GM06990 (cell line): ENCODE measurements around the gene TAS2R4.
"Not testable (repeated sequence)": the region's sequence is repeated elsewhere in the genome, so short reads cannot be mapped to it uniquely, and the experiment has no call there.

Experiments
- DNase-seq: peaks from one replicate; pipeline ENCODE4 v3.0.0-alpha.2; 2011; ENCODE audit not compliant: insufficient read length; ENCODE audit errors: extremely low read depth
- H3K27me3 ChIP-seq: replicated peaks from 2 replicates; pipeline ENCODE4 v1.6.0; 2011; ENCODE audit warnings: low read length; ENCODE audit not compliant: control insufficient read depth, insufficient read depth
- H3K36me3 ChIP-seq: 2 replicates; pipeline ENCODE4 v1.5.1; 2011; ENCODE audit warnings: low read length; ENCODE audit not compliant: control insufficient read depth, insufficient read depth
- H3K4me3 ChIP-seq: replicated peaks from 2 replicates; pipeline ENCODE4 v1.5.1; 2011; ENCODE audit warnings: low read depth, mild to moderate bottlenecking, control low read depth, low read length
- CTCF ChIP-seq: IDR thresholded peaks from 2 replicates; pipeline ENCODE4 v1.5.1; 2011; ENCODE audit warnings: low read length, control low read depth, mild to moderate bottlenecking, inconsistent platforms; ENCODE audit not compliant: insufficient read depth, poor library complexity, severe bottlenecking

Gene TAS2R4

DNA sequence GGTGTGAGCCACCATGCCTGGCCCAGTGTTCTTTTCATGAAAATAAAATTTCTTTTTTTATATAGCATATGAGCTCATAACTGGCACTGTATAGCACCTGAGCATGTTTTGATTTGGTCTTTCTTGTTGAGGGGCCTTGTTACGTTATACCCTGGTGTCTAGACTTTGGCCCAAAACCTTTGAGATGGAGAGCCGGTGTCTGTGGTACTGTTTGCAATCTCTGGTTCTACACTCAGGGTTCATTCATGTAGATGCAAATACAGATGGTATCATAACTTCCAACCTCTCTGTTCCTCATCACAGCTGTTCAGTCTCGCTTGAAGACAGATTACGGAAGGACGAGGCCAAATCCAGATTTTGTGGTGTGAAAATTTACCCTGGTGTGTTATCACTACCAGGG is 13.4 kb downstream of the TAS2R4 start, which contains the start of gene TAS2R5:
TAS2R5 (plus strand) TSS at position 301 of the 400 bp plus-strand sequence. CDS start 145 bp downstream, outside the sequence.
- no peaks in the 10 kb centered on the region for H3K27me3 ChIP-seq
- H3K4me3 ChIP-seq = no peak within 1 kb of the TSS
- no peak for DNase-seq
- no peak for TF ChIP-seq CTCF
- H3K36me3 ChIP-seq = no peaks in the 10 kb centered on the region; the same call in 1 of the 2 replicates

DNA sequence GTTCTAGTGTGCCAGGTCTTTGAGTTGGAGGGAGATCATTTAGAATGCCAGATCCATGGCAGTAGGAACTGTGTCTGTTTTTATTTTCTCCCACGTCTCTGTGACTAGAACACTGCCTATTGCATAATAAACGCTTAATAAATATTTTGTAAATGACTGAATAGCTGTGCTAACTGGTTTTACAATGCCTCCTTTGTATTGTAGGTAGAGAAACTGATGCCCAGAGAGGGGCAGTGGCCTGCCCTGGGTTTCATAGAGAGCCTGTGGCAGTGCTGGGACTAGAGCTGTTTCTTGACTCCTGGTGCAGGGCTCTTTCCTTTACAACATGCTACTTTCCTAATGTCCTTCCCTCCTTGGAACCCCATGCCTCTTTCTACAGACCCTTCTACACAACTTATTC is 16.1 kb downstream of the TAS2R4 start:
- H3K36me3 ChIP-seq = no peaks in the 10 kb centered on the region; the same call in 1 of the 2 replicates
- no peaks in the 10 kb centered on the region for H3K27me3 ChIP-seq
- no peak for TF ChIP-seq CTCF
- no peak overlapping the region for H3K4me3 ChIP-seq
- DNase-seq = no peak

DNA sequence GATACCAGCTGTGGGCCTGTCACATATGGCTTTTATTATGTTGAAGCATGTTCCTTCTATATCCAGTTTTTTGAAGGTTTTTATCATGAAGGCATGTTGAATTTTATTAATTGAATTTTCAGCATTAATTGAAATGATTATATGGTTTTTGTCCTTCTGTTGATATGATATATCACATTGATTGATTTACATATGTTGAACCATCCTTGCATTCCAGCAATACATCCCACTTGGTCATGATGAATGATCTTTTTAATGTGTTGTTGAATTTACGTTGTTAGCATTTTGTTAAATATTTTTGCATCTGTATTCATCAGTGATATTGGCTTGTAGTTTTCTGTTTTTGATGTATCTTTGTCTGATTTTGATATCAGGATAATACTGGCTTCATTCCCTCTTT is 43.6 kb downstream of the TAS2R4 start:
- DNase-seq = no peak
- no peaks in the 10 kb centered on the region for H3K27me3 ChIP-seq
- H3K4me3 ChIP-seq = no peak overlapping the region
- no peaks in the 10 kb centered on the region for H3K36me3 ChIP-seq
- no peak for TF ChIP-seq CTCF

DNA sequence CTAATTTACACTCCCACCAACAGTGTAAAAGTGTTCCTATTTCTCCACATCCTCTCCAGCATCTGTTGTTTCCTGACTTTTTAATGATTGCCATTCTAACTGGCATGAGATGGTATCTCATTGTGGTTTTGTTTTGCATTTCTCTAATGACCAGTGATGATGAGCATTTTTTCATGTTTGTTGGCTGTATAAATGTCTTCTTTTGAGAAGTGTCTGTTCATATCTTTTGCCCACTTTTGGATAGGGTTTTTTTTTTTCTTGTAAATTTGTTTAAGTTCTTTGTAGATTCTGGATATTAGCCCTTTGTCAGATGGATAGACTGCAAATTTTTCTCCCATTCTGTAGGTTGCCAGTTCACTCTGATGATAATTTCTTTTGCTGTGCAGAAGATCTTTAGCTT is 46.0 kb downstream of the TAS2R4 start:
- DNase-seq, H3K4me3 ChIP-seq, H3K27me3 ChIP-seq, H3K36me3 ChIP-seq: not testable (repeated sequence)
